K562 (cell line): Measurements from ENCODE around the gene TPO. TPM values are rescaled to one million over a fixed set of nuclear protein-coding genes. Genes with fewer than 3 reads are reported as not detected.

ENCODE experiments used
- ATAC-seq: fragments of 200-7000 bp; cut with Tn5 transposase; 3 replicates; pipeline ENCODE4 v1.9.1; 2020; ENCODE audit warnings: moderate library complexity
- BruUV-seq: library from RNA; stranded (reverse); fragments of 400-500 nt; replicated peaks from 2 replicates; lab custom pipeline; 2021; lab: Mats Ljungman, UMichigan
- CTCF ChIA-PET: fragments of 300-600 bp; formaldehyde crosslinking; extraction: SDS; loops from one replicate; lab custom pipeline; 2021; ENCODE audit warnings: low intra/inter-chr PET ratio; lab: Yijun Ruan, JAX
- POLR2A ChIA-PET: fragments of 300-600, 350-650 bp; sonication (Branson Sonifier 250); formaldehyde crosslinking; extraction: SDS; loops from one replicate; lab custom pipeline; 2021; ENCODE audit warnings: antibody characterized with exemption, inconsistent platforms; lab: Yijun Ruan, JAX
- DNase-seq, 4 experiments: peaks; one replicate each; pipeline versions ENCODE4 v3.0.0 to v3.0.0-alpha.2; 2011 to 2018; ENCODE audit warnings: low spot score in 3 of 4, mixed read lengths in 3 of 4; ENCODE audit errors: extremely low read depth in 1 of 4
- FAIRE-seq: peaks from 2 replicates; lab custom pipeline; 2011; peaks lifted over from hg19 to GRCh38; lab: Jason Lieb, UNC
- H2AFZ ChIP-seq: 2 replicates; pipeline ENCODE4 v1.6.0; 2011; ENCODE audit warnings: low read depth, low read length, control low read depth, inconsistent platforms
- H3K27ac ChIP-seq: fragments of 200-600 bp; 3 replicates; pipeline ENCODE4 v1.8.0; 2011; ENCODE audit warnings: low read depth, mild to moderate bottlenecking, control low read depth, inconsistent platforms, low read length, moderate library complexity, mixed read lengths; ENCODE audit errors: extremely low read depth
- H3K27me3 ChIP-seq, 2 experiments: fragments of 300-600 bp in 1 of 2; 2 replicates in 1 of 2; 3 replicates in 1 of 2; pipeline versions ENCODE4 v1.6.0 to v1.8.0; 2011; ENCODE audit warnings: inconsistent platforms in 2 of 2, low read length in 2 of 2, mild to moderate bottlenecking in 1 of 2, mixed read lengths in 1 of 2, moderate library complexity in 1 of 2; ENCODE audit not compliant: control insufficient read depth in 2 of 2, insufficient read depth in 2 of 2
- H3K36me3 ChIP-seq: fragments of 300-600 bp; 3 replicates; pipeline ENCODE4 v1.8.0; 2011; ENCODE audit warnings: mild to moderate bottlenecking, low read length, inconsistent platforms; ENCODE audit not compliant: control insufficient read depth, insufficient read depth
- H3K4me1 ChIP-seq, 2 experiments: fragments of 200-600 bp in 1 of 2; replicated peaks in 1 of 2; 2 replicates in 1 of 2; 3 replicates in 1 of 2; pipeline versions ENCODE4 v1.5.1 to v1.8.0; 2011; ENCODE audit warnings: inconsistent platforms in 2 of 2, low read length in 2 of 2, mild to moderate bottlenecking in 1 of 2, mixed read lengths in 1 of 2, moderate library complexity in 1 of 2; ENCODE audit not compliant: control insufficient read depth in 2 of 2, insufficient read depth in 2 of 2
- H3K4me2 ChIP-seq: 2 replicates; pipeline ENCODE4 v1.6.1; 2011; ENCODE audit warnings: low read length, control low read depth, inconsistent platforms, mixed read lengths; ENCODE audit not compliant: insufficient read depth
- H3K4me3 ChIP-seq: fragments of 200-600 bp; sonication (generic), shearing (Covaris generic); 2 replicates; pipeline ENCODE4 v1.5.1; 2016; ENCODE audit warnings: control low read depth, inconsistent platforms
- H3K79me2 ChIP-seq: fragments of 200-600 bp; 3 replicates; pipeline ENCODE4 v1.8.0; 2011; ENCODE audit warnings: low read length, inconsistent platforms; ENCODE audit not compliant: control insufficient read depth, insufficient read depth
- H3K9ac ChIP-seq, 2 experiments: 2 replicates each; pipeline versions ENCODE4 v1.6.0 to v1.6.1; 2011; ENCODE audit warnings: low read depth in 2 of 2, low read length in 2 of 2, control low read depth in 1 of 2, inconsistent platforms in 1 of 2, mild to moderate bottlenecking in 1 of 2, mixed read lengths in 1 of 2; ENCODE audit not compliant: insufficient read depth in 1 of 2
- H3K9me1 ChIP-seq: one replicate; pipeline ENCODE4 v1.6.0; 2011; ENCODE audit warnings: inconsistent platforms, mild to moderate bottlenecking, low read length, moderate library complexity; ENCODE audit not compliant: control insufficient read depth, insufficient read depth
- H3K9me3 ChIP-seq: replicated peaks from 2 replicates; pipeline ENCODE4 v1.5.1; 2011; ENCODE audit warnings: low read depth, low read length, inconsistent platforms; ENCODE audit not compliant: control insufficient read depth, insufficient read depth
- H4K20me1 ChIP-seq: replicated peaks from 2 replicates; pipeline ENCODE4 v1.6.1; 2011; ENCODE audit warnings: low read length, inconsistent platforms, mixed read lengths; ENCODE audit not compliant: control insufficient read depth, insufficient read depth
- ARID1B ChIP-seq: fragments of 450-650 bp; IDR thresholded peaks from 2 replicates; pipeline ENCODE4 v1.6.1; 2016; ENCODE audit warnings: antibody characterized with exemption, mild to moderate bottlenecking, inconsistent platforms
- CREB5 ChIP-seq: fragments of 250-450 bp; sonication (Bioruptor Pico); IDR thresholded peaks from 2 replicates; pipeline ENCODE4 v1.5.0; 2020; ENCODE audit warnings: mild to moderate bottlenecking
- ELF4 ChIP-seq: fragments of 450-650 bp; formaldehyde crosslinking; IDR thresholded peaks from 2 replicates; pipeline ENCODE4 v1.4.0; 2022; ENCODE audit warnings: missing genetic modification characterization
- FOSL1 ChIP-seq: fragments of 200-800 bp; sonication (Bioruptor generic); conservative IDR thresholded peaks from 2 replicates; pipeline ENCODE4 v1.6.1; 2016; ENCODE audit warnings: missing genetic modification characterization, missing compliant biosample characterization
- HNRNPLL ChIP-seq: fragments of 200-400 bp; formaldehyde crosslinking; IDR thresholded peaks from 2 replicates; pipeline ENCODE4 v1.6.1; 2017; ENCODE audit warnings: low read length, low read depth, mild to moderate bottlenecking; ENCODE audit not compliant: poor library complexity, severe bottlenecking
- HOXB6 ChIP-seq: fragments of 250-450 bp; sonication (Bioruptor Pico); IDR thresholded peaks from 2 replicates; pipeline ENCODE4 v1.5.1; 2022; ENCODE audit warnings: mild to moderate bottlenecking, borderline replicate concordance
- MTA3 ChIP-seq: fragments of 450-650 bp; formaldehyde crosslinking; IDR thresholded peaks from 2 replicates; pipeline ENCODE4 v1.6.1; 2017; ENCODE audit warnings: mild to moderate bottlenecking, borderline replicate concordance
- PRDM10 ChIP-seq: fragments of 450-650 bp; IDR thresholded peaks from 2 replicates; pipeline ENCODE4 v1.6.1; 2018; ENCODE audit not compliant: partially characterized antibody
- PRPF4 ChIP-seq: fragments of 200-400 bp; formaldehyde crosslinking; IDR thresholded peaks from one replicate; pipeline ENCODE4 v1.6.1; 2017; ENCODE audit warnings: low read length, low read depth, mild to moderate bottlenecking; ENCODE audit not compliant: insufficient read depth, poor library complexity, severe bottlenecking
- ZNF146 ChIP-seq: IDR thresholded peaks from one replicate; pipeline ENCODE4 v1.6.1; 2018; ENCODE audit warnings: missing compliant biosample characterization; ENCODE audit not compliant: unreplicated experiment
- WGBS: fragments of 100-300 bp; shearing (Covaris generic); methylation state at CpG from one replicate; pipeline ENCODE4 v1.1.6; 2016; ENCODE audit warnings: low coverage, mixed read lengths; ENCODE audit not compliant: insufficient coverage; ENCODE audit errors: missing lambda C conversion rate; 5-methylcytosine and 5-hydroxymethylcytosine counted together
- in situ Hi-C: fragments of 300-500 bp; cut with MboI; formaldehyde crosslinking; loops from 4 replicates; pipeline ENCODE4 v1.15.0; 2018; ENCODE audit warnings: inconsistent platforms, mixed read lengths
- intact Hi-C: fragments of 100-400 bp; cut with micrococcal nuclease; formaldehyde crosslinking; loops from 2 replicates; pipeline ENCODE4 v1.14.2; 2022
- polyA plus RNA-seq, 8 experiments: library from polyadenylated mRNA; depleted of rRNA in 4 of 8; stranded (reverse) in 5 of 8; unstranded in 3 of 8; fragments of >200 nt; fragmentation: Nextera tagmentation in 2 of 8; fragmentation: Illumina TruSeq in 1 of 8; extraction: Ambion mirVana in 2 of 8; extraction: Trizol in 1 of 8; gene quantifications; 2 replicates each; pipeline versions ENCODE4 v1.2.1 to v1.2.3, GENCODE V29; 2011 to 2014; ENCODE audit warnings: inconsistent platforms in 1 of 8, missing spikeins in 1 of 8
- total RNA-seq, 7 experiments: library from RNA; depleted of rRNA in 6 of 7; stranded (reverse); fragments of >200 nt in 6 of 7; fragmentation: Illumina TruSeq in 2 of 7; extraction: Trizol in 2 of 7; gene quantifications; 2 replicates each; pipeline versions ENCODE4 v1.2.1 to v1.2.3, GENCODE V29; 2011 to 2021; ENCODE audit warnings: low replicate concordance in 1 of 7
- TF ChIP-seq, protein P1 (sequence below), 2 experiments: fragments of 450-650 bp in 1 of 2; sonication (generic) in 1 of 2; formaldehyde crosslinking; conservative IDR thresholded peaks; 2 replicates each; pipeline versions ENCODE4 v1.4.0 to v1.8.1; 2020 to 2022; ENCODE audit warnings: mild to moderate bottlenecking in 1 of 2, missing genetic modification reagents in 1 of 2
- TF ChIP-seq, protein P2 (sequence below): sonication (generic); formaldehyde crosslinking; IDR thresholded peaks from 2 replicates; pipeline ENCODE4 v1.8.1; 2023; ENCODE audit warnings: mild to moderate bottlenecking, missing genetic modification reagents, moderate library complexity
- TF ChIP-seq, protein P3 (sequence below), 2 experiments: fragments of 450-650 bp in 1 of 2; sonication (generic) in 1 of 2; formaldehyde crosslinking in 1 of 2; IDR thresholded peaks in 1 of 2; conservative IDR thresholded peaks in 1 of 2; 2 replicates each; pipeline versions ENCODE4 v1.6.1 to v1.8.1; 2016 to 2023; ENCODE audit warnings: mild to moderate bottlenecking in 2 of 2, moderate library complexity in 2 of 2, inconsistent platforms in 1 of 2, missing genetic modification reagents in 1 of 2

TPO gene
- total and polyA plus RNA-seq, 9 of the 15 experiments (the other 6 are each of a cell fraction or from before 2014, with no cell fraction given) = not detected

DNA sequence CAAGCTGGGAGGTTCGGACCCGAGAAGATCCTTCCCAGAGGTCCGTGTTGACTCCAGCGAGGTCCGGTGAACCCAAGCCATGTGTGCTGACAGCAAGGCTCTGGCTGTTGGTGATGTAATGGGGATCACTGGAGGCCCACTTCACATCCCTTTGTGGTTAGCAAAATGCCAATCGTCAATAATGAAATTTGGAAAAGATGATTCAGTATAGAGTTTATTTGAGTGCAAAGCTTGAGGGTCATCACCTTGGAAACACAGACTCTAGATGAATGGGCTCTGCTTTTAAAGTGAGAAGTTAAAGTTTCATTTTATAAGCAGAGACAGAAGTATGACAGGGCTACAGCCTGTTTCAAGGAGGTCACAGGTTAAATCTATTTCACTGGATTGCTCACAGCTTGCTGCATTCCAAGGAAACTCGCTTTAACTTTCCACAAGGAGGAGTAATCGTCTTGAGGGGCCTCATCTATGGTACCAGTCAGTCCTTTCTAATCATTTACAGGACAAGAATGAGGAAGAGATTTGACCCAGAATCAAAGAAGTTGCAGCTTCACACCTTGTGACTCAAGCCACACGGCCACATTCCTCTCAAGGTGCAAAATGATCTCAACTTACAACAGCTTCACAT is 140.5 kb downstream of the TPO start:
- Histone ChIP-seq H3K27ac (no peak overlapping the region), H2AFZ (no peak overlapping the region), H3K9ac (no peak overlapping the region), H3K9me3 (no peaks in the 10 kb centered on the region), H3K36me3 (no peaks in the 10 kb centered on the region), H3K27me3 (peaks cover 0 to 11% of the 10 kb centered on the region in 2 experiments; a peak in 2 of 5 replicates), H3K4me1 (peaks cover 0 to 6% of the 10 kb centered on the region in 2 experiments; a peak in 1 of 5 replicates), H4K20me1 (no peaks in the 10 kb centered on the region), H3K4me2 (no peak overlapping the region), H3K4me3 (no peak overlapping the region), H3K9me1 (no peaks in the 10 kb centered on the region), H3K79me2 (no peaks in the 10 kb centered on the region)
- DNase-seq (no peak), FAIRE-seq (no peak), ATAC-seq (no peak)
- in situ Hi-C loops (no loop called here), intact Hi-C loops (no loop called here)
- ChIA-PET CTCF (no interaction called here), POLR2A (no interaction called here)
- WGBS = 0% methylated on average over 9 of the region's 9 CpGs
- BruUV-seq = no TSS peak
- TF ChIP-seq, protein P1, sequence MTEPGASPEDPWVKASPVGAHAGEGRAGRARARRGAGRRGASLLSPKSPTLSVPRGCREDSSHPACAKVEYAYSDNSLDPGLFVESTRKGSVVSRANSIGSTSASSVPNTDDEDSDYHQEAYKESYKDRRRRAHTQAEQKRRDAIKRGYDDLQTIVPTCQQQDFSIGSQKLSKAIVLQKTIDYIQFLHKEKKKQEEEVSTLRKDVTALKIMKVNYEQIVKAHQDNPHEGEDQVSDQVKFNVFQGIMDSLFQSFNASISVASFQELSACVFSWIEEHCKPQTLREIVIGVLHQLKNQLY (CRISPR knock-in tag; conservative IDR thresholded peaks at IDR 0.05) = no peak
- TF ChIP-seq, protein P2, sequence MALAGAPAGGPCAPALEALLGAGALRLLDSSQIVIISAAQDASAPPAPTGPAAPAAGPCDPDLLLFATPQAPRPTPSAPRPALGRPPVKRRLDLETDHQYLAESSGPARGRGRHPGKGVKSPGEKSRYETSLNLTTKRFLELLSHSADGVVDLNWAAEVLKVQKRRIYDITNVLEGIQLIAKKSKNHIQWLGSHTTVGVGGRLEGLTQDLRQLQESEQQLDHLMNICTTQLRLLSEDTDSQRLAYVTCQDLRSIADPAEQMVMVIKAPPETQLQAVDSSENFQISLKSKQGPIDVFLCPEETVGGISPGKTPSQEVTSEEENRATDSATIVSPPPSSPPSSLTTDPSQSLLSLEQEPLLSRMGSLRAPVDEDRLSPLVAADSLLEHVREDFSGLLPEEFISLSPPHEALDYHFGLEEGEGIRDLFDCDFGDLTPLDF (CRISPR knock-in tag) = no peak
- TF ChIP-seq CREB5 (CRISPR knock-in tag) = no peak
- no peak for TF ChIP-seq ELF4
- TF ChIP-seq, protein P3, sequence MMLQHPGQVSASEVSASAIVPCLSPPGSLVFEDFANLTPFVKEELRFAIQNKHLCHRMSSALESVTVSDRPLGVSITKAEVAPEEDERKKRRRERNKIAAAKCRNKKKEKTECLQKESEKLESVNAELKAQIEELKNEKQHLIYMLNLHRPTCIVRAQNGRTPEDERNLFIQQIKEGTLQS (IDR thresholded peaks at IDR 0.05) = no peak
- TF ChIP-seq, protein P3 (CRISPR knock-in tag; conservative IDR thresholded peaks at IDR 0.05) = no peak
- TF ChIP-seq MTA3 = no peak
- no peak for TF ChIP-seq ARID1B
- TF ChIP-seq ZNF146 (CRISPR knock-in tag) = no peak
- TF ChIP-seq HOXB6 (CRISPR knock-in tag) = no peak
- TF ChIP-seq FOSL1 = no peak
- TF ChIP-seq PRPF4 = no peak
- TF ChIP-seq PRDM10 = no peak
- TF ChIP-seq HNRNPLL = no peak
